ENCODE measurements around the gene ATP6V1C2.

Gene ATP6V1C2

GRCh38 chr2:10733566-10733925 lies 12.1 kb downstream of the ATP6V1C2 start:
- no peak for DNase-seq

GRCh38 chr2:10733980-10734379 lies 12.6 kb downstream of the ATP6V1C2 start:
- DNase-seq: no peak

GRCh38 chr2:10738192-10738591 lies 16.8 kb downstream of the ATP6V1C2 start:
- DNase-seq: no peak

- DNase-seq: no peak
These were observed 18.8 kb downstream of the ATP6V1C2 start for GRCh38 chr2:10740226-10740625.

GRCh38 chr2:10741139-10741538 lies 19.7 kb downstream of the ATP6V1C2 start:
- no peak for DNase-seq

- no peak for DNase-seq
These were observed 21.2 kb downstream of the ATP6V1C2 start for GRCh38 chr2:10742666-10743065.

- DNase-seq: no peak
These were observed 29.2 kb downstream of the ATP6V1C2 start for GRCh38 chr2:10750610-10751009.

- DNase-seq: no peak
These were observed 30.8 kb downstream of the ATP6V1C2 start for GRCh38 chr2:10752236-10752635.

GRCh38 chr2:10753156-10753555 lies 31.7 kb downstream of the ATP6V1C2 start:
- no peak for DNase-seq

GRCh38 chr2:10753876-10754275 lies 32.4 kb downstream of the ATP6V1C2 start:
- DNase-seq: no peak

GRCh38 chr2:10755621-10756020 lies 34.2 kb downstream of the ATP6V1C2 start:
- no peak for DNase-seq

- no peak for DNase-seq
These were observed 36.4 kb downstream of the ATP6V1C2 start for GRCh38 chr2:10757814-10758286.

- no peak for DNase-seq
These were observed 37.8 kb downstream of the ATP6V1C2 start for GRCh38 chr2:10759151-10759714.

- no peak for DNase-seq
These were observed 39.5 kb downstream of the ATP6V1C2 start for GRCh38 chr2:10760794-10761504.

- no peak for DNase-seq
These were observed 40.2 kb downstream of the ATP6V1C2 start for GRCh38 chr2:10761591-10761990.

- DNase-seq: no peak
These were observed 41.4 kb downstream of the ATP6V1C2 start for GRCh38 chr2:10762651-10763460.

GRCh38 chr2:10763461-10763800 lies 42.0 kb downstream of the ATP6V1C2 start:
- DNase-seq: no peak

GRCh38 chr2:10764096-10764785 lies 42.8 kb downstream of the ATP6V1C2 start:
- DNase-seq: no peak

- DNase-seq: no peak
These were observed 43.5 kb downstream of the ATP6V1C2 start for GRCh38 chr2:10764896-10765295.

GRCh38 chr2:10765461-10765860 lies 44.0 kb downstream of the ATP6V1C2 start:
- DNase-seq: no peak

- DNase-seq: no peak
These were observed 44.5 kb downstream of the ATP6V1C2 start for GRCh38 chr2:10765914-10766313.

GRCh38 chr2:10768063-10768507 lies 46.7 kb downstream of the ATP6V1C2 start:
- DNase-seq: no peak

All from CD4-positive, alpha-beta T cell treated with Interferon gamma for 1 hour (primary cell).